Measurements from ENCODE around the gene PTPRN.

The PTPRN gene

DNA sequence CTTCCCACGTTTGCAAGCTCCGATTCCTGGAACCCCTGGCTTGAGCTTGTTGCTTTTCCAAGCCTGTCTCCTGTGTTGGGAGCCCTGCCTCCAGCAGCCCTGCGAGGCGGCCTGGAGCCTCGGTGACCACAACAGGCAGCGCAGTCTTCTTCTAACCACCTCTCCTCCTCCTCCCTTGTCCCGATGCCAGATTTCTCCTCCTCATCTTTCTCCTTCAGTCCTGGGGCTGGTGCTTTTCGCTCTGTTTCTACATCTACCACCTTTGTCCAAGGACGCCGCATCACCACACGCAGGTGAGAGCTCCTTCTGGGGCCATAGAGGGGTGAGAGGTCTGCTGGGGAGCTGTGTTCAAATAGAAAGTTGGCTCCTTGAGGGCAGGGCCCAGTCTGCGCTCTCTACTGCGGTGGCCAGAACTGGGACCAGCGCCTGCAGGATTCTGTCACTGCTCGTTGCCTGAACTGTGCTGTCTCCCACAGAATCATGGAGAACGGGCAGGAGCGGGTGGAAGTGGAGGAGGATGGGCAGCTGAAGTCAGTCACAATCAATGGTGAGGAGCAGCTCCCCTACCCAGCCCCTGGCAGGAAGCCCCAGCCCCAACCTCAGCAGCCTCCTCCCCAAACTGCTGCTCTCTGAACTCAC, 26.1 kb downstream of the PTPRN start:
- DNase-seq (ENCODE audit: low read depth): no peak
- H3K4me3 ChIP-seq (ENCODE audit: control insufficient read depth, low read depth, low read length): no peak overlapping the region
- TF ChIP-seq, protein P1, sequence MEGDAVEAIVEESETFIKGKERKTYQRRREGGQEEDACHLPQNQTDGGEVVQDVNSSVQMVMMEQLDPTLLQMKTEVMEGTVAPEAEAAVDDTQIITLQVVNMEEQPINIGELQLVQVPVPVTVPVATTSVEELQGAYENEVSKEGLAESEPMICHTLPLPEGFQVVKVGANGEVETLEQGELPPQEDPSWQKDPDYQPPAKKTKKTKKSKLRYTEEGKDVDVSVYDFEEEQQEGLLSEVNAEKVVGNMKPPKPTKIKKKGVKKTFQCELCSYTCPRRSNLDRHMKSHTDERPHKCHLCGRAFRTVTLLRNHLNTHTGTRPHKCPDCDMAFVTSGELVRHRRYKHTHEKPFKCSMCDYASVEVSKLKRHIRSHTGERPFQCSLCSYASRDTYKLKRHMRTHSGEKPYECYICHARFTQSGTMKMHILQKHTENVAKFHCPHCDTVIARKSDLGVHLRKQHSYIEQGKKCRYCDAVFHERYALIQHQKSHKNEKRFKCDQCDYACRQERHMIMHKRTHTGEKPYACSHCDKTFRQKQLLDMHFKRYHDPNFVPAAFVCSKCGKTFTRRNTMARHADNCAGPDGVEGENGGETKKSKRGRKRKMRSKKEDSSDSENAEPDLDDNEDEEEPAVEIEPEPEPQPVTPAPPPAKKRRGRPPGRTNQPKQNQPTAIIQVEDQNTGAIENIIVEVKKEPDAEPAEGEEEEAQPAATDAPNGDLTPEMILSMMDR (IDR thresholded peaks at IDR 0.05; ENCODE audit: control insufficient read depth, insufficient read depth, low read depth, low read length, missing control alignments): no peak

DNA sequence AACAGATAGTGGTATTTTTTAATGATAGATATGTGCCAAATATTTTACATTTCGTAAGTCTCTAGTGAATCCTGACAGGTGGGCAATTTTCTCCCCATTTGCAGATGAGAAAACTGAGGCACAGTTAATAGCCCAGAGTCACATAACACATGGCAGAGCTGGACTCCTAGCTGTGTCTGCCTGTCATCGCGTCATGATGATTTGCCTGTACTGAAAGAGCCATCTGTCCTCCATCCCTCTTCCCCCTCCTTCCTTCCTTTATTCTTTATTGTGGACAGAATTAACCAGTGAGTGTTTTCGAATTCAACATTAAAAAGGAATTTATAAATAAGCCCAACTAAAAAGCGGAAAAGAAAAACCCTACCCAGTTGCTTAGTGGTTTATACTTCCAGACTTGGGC, 26.8 kb downstream of the PTPRN start:
- no peak overlapping the region for H3K4me3 ChIP-seq (ENCODE audit: control insufficient read depth, low read depth, low read length)
- TF ChIP-seq, protein P1 (IDR thresholded peaks at IDR 0.05; ENCODE audit: control insufficient read depth, insufficient read depth, low read depth, low read length, missing control alignments): no peak
- DNase-seq (ENCODE audit: low read depth): no peak

DNA sequence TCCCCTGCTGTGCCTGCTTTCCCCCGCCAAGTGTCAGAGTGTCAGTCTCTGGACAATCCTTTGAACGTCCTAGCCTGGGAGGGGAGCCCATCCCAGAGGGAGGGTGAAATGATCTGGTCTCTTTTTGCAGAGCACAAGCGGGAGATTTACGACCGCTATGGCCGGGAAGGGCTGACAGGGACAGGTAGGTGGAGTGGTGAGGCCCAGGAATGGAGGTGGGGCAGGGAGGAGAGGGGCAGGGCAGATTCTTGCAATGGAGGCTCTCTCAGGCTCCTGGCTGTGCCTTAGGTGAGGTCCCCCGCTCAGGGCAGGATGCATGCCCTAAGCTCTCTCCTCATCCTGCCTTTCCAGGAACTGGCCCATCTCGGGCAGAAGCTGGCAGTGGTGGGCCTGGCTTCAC, 27.6 kb downstream of the PTPRN start:
- TF ChIP-seq, protein P1 (IDR thresholded peaks at IDR 0.05; ENCODE audit: control insufficient read depth, insufficient read depth, low read depth, low read length, missing control alignments): no peak
- no peak for DNase-seq (ENCODE audit: low read depth)
- H3K4me3 ChIP-seq (ENCODE audit: control insufficient read depth, low read depth, low read length): no peak overlapping the region

- DNase-seq (ENCODE audit: low read depth): no peak
- H3K4me3 ChIP-seq (ENCODE audit: control insufficient read depth, low read depth, low read length): no peak overlapping the region
- TF ChIP-seq, protein P1 (IDR thresholded peaks at IDR 0.05; ENCODE audit: control insufficient read depth, insufficient read depth, low read depth, low read length, missing control alignments): no peak
Measured at GRCh38 chr2:219280651-219281050, 28.6 kb downstream of the PTPRN start.

DNA sequence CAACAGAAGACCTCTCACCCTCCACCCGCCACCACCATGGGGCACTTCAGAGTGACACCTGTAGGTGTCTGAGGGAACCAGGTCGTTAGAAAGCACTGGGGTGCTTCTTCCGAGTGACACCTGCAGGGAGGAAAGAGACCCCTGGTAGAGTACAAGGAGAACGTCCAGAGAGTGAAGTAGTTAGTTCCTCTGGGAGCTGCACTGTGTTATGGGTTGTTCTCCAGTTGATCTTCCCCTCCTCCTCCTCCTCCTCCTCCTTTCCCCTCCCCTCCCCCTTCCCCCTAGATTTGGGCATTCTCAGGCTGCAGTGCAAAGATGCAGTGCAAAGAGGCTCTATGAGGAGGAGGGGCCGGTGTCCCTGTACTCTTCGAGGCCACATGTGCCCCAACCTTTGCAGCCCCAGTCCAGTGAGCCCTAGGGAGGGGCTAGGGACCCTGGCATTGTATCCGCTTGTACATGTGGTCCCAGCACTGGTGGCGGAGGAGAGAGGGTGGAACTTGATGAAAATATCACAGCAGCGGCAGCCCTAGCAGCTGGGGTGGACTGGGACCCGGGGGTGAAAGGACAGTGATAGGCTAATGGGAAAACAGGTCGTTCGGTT, 29.2 kb downstream of the PTPRN start:
- peak overlapping the region; percentile 78 for H3K4me3 ChIP-seq (ENCODE audit: control insufficient read depth, low read depth, low read length)
- TF ChIP-seq, protein P1 (IDR thresholded peaks at IDR 0.05; ENCODE audit: control insufficient read depth, insufficient read depth, low read depth, low read length, missing control alignments): no peak
- DNase-seq (ENCODE audit: low read depth): no peak

DNA sequence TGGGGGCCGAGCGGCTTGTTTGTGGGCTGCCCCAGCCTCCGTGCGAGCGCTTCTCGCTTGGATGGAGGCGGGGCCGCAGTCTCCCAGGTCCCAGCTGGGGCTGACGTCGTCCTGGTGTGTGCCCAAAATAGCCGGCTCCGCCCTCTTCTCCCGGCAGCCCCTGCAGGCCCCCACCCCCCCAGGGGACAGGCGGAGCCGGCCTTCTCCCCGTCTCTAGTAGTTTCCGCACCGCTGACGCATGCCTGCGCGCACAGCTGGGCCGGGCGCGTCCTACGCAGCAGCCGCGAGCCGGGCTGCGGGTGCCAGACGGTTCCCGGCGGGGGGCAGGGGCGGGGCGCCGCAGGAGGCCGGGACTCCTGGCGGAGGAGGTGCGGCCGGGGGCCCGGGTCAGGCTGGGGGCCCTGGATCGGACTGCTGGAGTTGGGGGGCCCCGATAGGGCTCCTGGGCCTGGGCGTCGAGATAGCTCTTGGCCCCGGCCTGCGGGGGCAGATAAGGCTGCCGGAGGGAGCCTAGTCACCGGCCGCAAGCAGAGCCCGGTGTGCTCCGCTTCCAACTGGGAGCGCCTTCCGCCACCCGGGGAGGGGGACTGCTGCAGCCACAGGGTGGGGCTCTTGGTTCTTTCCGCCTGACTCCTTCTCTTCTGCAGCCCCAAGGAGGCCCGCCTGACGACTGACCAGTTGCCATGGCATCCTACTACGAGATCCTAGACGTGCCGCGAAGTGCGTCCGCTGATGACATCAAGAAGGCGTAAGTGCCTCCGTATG, 29.9 kb downstream of the PTPRN start, which contains the start of gene DNAJB2:
TSS of gene DNAJB2 (plus strand) at position 216 of the 765 bp plus-strand sequence. CDS start at position 684, 468 bp downstream.
- peak; percentile 96 for DNase-seq (ENCODE audit: low read depth)

More for the DNA sequence above, 29.9 kb downstream of the PTPRN start, which contains the start of gene DNAJB2:
- H3K4me3 ChIP-seq (ENCODE audit: control insufficient read depth, low read depth, low read length): peak within 1 kb of the TSS; percentile 78
- TF ChIP-seq, protein P1 (IDR thresholded peaks at IDR 0.05; ENCODE audit: control insufficient read depth, insufficient read depth, low read depth, low read length, missing control alignments): peak; percentile 26

Data from AG09309 (cell line).